WI38 (cell line): ENCODE data around the gene SUN5.

Experiments
- H3K4me3 ChIP-seq: 2 replicates; pipeline ENCODE4 v1.5.1; 2011; ENCODE audit warnings: low read depth, mild to moderate bottlenecking, control low read depth, low read length
- TF ChIP-seq, protein P1 (sequence below): IDR thresholded peaks from 2 replicates; pipeline ENCODE4 v1.5.1; 2012; ENCODE audit warnings: low read depth, mild to moderate bottlenecking, control low read depth, low read length

SUN5 gene

GRCh38 chr20:32995802-32996201, 8.4 kb downstream of the SUN5 start:
- TF ChIP-seq, protein P1, sequence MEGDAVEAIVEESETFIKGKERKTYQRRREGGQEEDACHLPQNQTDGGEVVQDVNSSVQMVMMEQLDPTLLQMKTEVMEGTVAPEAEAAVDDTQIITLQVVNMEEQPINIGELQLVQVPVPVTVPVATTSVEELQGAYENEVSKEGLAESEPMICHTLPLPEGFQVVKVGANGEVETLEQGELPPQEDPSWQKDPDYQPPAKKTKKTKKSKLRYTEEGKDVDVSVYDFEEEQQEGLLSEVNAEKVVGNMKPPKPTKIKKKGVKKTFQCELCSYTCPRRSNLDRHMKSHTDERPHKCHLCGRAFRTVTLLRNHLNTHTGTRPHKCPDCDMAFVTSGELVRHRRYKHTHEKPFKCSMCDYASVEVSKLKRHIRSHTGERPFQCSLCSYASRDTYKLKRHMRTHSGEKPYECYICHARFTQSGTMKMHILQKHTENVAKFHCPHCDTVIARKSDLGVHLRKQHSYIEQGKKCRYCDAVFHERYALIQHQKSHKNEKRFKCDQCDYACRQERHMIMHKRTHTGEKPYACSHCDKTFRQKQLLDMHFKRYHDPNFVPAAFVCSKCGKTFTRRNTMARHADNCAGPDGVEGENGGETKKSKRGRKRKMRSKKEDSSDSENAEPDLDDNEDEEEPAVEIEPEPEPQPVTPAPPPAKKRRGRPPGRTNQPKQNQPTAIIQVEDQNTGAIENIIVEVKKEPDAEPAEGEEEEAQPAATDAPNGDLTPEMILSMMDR, result no peak
- no peak overlapping the region for H3K4me3 ChIP-seq

- no peak overlapping the region for H3K4me3 ChIP-seq
- TF ChIP-seq, protein P1, result no peak
Measured at GRCh38 chr20:32993496-32994050, 10.7 kb downstream of the SUN5 start.

GRCh38 chr20:32991792-32992641, 12.2 kb downstream of the SUN5 start:
- TF ChIP-seq, protein P1, result no peak
- H3K4me3 ChIP-seq, result no peak overlapping the region

GRCh38 chr20:32991383-32991782, 12.8 kb downstream of the SUN5 start:
- no peak overlapping the region for H3K4me3 ChIP-seq
- TF ChIP-seq, protein P1, result no peak

GRCh38 chr20:32990426-32990825, 13.8 kb downstream of the SUN5 start:
- H3K4me3 ChIP-seq, result no peak overlapping the region
- TF ChIP-seq, protein P1, result no peak

GRCh38 chr20:32989507-32990283, 14.5 kb downstream of the SUN5 start:
- TF ChIP-seq, protein P1, result no peak
- H3K4me3 ChIP-seq, result no peak overlapping the region
